LNCAP (cell line): ENCODE results near the gene HEPACAM2.

ENCODE experiments used
- CTCF ChIP-seq: fragments of 450-650 bp; IDR thresholded peaks from 2 replicates; pipeline ENCODE4 v1.5.1; 2017; ENCODE audit warnings: mild to moderate bottlenecking

HEPACAM2 gene

GRCh38 chr7:93239824-93240223, 13.6 kb upstream of the HEPACAM2 start:
- no peak for TF ChIP-seq CTCF

DNA sequence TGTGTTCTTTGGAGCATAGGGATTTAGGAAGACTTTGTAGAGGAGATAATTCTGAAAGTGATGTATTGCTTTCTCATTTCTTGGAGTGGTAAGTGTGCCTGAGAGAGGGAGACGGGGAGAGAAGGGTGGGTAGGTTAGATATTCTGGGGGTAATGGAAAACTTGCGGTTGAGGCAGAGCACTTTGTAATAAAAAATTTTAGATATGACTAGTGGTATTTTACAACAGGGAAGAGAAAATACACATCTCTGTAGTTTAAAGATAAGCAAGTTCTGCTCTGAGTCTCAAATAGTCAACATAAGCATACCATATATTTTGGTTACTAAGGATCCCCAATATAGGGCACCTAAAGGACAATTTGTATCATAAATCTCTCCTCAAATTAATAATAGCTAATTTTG, 12.5 kb upstream of the HEPACAM2 start:
- no peak for TF ChIP-seq CTCF

DNA sequence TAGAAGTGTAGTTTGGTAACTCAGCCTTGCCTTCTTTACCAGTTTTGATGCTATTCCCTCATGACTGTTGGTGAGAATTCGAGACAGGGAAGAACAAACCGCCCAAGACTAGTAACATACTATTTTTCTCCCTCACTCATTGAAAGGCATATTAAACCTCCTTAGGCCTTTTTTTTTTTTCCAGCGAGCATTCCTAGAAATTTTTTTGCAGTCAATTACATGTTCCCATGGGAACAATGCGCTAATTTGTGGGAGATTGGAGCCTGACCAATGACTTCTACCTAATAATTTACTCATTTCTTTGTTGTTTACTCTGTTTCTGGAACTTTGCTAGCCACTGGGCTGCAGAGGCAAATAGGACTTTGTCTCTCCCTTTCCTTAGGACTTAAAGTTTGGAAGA, 11.9 kb upstream of the HEPACAM2 start:
- no peak for TF ChIP-seq CTCF

GRCh38 chr7:93235541-93235940, 9.3 kb upstream of the HEPACAM2 start:
- TF ChIP-seq CTCF: no peak

DNA sequence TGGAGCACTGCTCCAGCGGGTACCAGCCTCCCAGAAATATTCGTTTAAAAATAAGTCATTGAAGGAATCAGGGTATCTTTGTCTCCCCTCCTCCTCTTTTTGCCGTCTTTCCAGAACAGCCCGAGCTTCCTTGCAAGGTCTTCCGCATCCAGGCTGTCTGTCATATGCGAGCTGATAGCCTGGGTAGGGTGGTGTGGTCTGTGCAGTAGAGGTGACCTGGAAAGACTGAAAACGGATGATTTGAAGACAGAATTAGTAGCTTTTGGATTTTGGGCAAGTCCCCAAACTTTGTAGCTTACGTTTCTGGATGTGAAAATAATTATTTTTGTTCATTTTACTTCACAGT, 6.4 kb upstream of the HEPACAM2 start:
- no peak for TF ChIP-seq CTCF

DNA sequence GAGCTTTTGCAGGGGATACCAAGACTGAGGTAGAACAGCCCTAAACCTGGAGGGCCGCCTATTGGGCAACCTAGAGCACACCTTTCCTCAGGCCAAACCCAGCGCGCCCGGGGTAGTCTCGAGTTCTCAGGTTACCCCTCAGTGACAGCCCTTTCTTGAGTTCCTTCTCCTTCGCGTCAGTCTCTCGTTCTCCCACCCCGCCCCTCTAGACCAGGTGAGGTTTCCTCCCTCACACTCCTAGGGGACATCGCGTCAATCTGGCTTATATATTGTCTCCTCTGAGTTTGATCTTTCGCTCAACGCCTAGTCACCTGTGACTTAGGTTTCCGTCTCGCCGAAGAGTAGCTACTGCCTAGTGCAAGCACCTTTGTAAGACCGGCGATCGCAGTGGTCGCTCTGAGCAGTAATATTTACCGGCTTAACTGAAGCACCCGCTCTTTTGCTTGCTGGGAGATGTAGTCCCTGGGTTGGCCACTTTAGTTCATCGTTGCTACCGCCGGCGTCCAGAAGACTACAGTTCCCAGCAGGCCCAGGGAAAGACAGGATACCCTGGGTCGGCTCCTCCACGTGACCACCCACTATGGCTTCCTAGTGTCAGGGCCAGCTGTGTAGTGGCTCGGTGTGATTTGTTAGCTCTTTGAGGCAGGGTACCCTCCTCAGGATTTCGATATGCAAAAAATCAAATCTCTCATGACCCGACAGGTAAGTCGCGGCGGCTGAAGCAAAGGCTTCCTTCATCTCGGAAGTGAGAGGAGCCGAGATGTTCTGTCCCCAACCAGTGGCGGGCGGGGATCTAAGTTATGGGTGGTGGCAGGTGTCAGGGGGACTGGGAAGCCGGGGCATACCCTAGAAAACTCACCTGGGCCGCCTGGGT, 5.8 kb upstream of the HEPACAM2 start, which contains the start of gene VPS50:
Gene VPS50, plus strand, starts transcription at position 568 of the 874 bp plus-strand sequence. Its CDS starts 102 bp downstream, at position 670.
- TF ChIP-seq CTCF: no peak

DNA sequence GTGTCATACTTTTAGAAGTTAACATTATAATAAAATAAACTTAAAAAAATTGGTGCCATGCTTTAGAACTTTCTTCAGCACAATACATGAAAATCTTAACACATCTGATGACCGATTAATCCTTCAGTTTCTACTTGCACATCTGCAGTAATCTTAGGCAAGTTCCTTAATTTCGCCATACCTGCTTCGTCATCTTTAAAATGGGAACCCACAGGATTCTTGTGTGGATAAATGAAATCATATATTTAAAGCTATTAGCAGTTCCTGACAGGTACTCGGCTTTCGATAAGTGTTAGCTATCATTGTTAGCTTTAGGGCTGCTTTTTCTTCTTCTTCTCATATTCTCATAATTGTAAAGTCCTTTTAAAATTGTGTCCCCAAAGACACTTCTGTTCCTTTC, 5.0 kb upstream of the HEPACAM2 start:
- TF ChIP-seq CTCF: no peak

DNA sequence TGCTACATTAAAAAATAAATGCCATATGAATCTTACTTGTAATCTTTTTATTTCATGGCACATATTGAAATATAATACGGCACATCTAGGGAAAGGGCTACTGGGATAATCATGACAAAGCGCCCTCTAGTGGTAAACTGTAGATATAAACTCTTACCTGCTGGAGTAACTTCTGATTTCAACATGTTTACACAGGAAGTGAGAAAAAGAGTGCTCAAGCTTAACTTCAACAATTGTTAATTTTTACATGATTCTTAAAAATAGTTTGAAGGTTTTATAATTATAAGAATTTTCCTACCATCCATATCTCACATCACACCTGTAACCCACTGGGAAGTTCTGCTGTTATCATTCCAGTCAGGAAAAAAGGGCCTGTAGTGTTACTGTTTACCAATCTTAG, 2.0 kb upstream of the HEPACAM2 start:
- TF ChIP-seq CTCF: peak; percentile 76
